HG03097 (cell line): Measurements from ENCODE around the gene UTS2.

Experiments
- ATAC-seq: cut with Tn5 transposase; IDR thresholded peaks from one replicate; pipeline ENCODE4 v1.9.1; 2021; ENCODE audit not compliant: unreplicated experiment, low FRiP score

UTS2 gene, protein sequence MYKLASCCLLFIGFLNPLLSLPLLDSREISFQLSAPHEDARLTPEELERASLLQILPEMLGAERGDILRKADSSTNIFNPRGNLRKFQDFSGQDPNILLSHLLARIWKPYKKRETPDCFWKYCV

DNA sequence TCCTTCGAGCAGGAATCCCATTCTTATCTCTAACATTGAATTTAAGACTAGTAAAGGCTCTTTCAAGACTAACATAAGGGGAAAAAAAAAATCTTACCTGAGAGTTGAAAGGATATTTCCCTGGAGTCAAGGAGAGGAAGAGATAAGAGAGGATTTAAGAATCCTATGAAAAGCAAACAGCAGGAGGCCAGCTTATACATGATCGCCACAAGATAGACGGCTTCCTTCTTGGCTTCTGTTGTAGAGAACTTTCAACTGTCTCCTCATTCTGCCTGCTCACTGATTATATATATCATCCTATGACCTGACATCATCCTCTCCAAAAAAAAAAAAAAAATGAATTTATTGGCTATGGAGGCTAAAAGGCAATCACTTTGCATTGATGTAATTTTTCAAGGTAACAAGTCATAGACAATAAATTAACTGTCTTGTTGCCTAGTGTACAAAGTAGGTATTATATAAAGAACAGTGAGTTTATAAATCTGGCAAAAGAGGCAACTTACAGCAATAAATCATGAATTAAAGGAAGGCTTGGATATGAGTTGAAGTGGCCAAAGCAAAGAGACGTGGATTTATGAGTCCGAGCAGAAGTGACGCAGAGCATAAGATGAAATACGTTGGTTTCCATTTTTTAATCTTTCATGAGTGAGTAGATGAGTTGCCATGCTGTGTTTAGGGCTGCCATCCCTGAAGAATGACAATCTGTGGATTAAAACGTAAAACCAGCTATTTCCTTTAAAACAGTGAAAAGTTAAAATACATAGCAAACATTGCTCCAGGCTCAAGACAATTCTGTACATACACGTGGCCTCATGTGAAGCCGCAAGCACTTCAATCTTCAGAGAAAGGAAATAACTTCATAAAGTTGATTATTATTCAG, at the start of gene UTS2:
Gene UTS2, minus strand, starts transcription at position 262 of the 880 bp plus-strand sequence. Its CDS starts 62 bp downstream, at position 200.
- ATAC-seq, result no peak

DNA sequence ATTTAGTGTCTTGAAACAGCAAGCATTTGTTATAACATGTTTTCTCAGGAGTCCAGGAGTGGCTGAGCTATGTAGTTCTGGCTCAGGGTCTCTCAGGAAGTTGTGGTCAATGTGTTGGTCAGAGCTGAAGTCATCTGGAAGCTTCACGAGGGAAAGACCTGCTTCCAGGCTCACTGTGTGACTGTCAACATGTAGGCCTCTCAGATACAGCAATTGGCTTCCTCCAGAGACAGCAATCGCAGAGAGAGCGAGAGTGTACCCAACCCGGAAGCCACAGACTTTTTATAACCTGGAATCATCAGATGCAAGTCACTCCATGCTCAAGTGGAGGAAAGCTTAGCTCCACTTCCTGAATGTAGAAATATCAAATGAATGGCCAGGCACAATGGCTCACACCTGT, 46.9 kb upstream of the UTS2 start:
- ATAC-seq, result no peak

GRCh38 chr1:7898962-7899361, 46.1 kb upstream of the UTS2 start:
- ATAC-seq, result no peak

GRCh38 chr1:7896994-7897393, 44.1 kb upstream of the UTS2 start:
- ATAC-seq, result no peak

GRCh38 chr1:7893529-7894180, 40.8 kb upstream of the UTS2 start:
- no peak for ATAC-seq

DNA sequence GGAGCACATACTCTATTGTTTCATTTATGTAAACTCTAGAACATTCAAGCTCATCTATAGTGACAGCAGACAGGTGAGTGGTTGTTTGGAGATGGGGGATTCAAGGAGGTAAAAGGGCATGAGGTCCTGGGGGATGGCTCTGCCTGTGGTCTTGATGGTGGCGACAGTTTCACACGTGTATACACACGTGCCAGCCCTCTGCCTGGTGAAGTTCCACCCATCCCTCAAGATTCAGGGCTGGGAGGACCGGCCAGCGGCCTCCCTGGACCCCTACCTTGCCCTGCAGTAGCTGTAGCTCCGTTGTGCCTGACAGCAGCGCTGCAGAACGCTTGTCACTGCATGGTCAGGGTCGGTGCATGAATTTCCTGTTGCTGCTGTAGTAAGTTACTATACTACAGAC, 38.9 kb upstream of the UTS2 start:
- ATAC-seq, result no peak

DNA sequence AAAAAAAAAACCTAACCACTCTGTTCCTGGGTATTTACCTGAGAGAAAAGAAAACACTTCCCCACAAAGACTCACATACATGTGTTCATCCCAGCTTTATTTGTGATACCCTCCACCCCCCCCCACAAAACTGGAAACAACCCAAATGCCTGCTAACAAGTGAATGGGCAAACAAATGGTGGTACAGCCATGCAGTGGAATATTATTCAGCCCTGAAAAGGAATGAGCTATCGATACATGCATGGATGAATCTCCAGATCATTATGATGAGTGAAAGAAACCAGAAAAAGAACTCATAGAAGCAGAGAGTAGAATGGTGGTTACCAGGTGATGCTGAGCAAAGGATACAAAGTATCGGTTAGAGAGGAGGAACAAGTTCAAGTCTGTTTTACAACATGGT, 38.0 kb upstream of the UTS2 start:
- no peak for ATAC-seq

DNA sequence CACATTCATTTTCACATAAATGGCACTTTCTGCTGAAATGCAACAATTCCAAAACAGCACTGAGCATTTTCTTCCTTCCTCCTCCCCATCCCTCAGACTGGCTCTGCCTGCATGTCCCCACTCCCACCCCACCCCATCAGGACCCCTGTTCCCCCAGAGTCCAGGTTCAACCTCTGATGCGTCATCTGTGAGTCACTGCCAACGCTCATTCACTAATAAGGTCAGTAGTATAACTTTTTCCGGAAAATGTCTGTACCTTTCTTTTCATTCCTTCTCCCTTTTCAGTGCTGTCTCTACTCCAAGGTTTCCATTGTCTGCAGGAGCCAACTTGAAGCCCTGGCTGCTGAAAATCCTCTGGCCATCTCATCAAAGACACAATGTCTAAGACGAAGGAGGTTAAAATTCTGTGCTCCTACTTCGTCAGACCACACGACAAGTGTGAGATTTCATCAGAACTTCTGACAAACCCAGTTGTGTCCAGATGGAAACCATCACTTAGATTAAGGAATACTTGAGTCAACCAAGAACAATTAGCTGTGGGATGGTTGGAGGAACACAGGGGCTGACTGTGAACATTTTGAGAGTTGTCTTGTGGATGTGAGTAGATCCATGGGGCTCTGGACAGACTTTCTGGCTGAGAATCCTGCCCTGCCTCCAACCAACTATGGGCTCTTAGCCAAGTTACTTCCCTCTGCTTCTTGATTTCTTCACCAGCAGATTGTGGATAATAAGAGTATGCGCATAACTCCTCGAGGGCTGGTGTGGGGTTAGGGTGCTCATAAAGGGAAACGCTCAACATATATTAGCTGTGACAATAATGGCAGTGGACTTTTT, 35.6 kb upstream of the UTS2 start:
- no peak for ATAC-seq

GRCh38 chr1:7886405-7886745, 33.5 kb upstream of the UTS2 start:
- ATAC-seq, result no peak

DNA sequence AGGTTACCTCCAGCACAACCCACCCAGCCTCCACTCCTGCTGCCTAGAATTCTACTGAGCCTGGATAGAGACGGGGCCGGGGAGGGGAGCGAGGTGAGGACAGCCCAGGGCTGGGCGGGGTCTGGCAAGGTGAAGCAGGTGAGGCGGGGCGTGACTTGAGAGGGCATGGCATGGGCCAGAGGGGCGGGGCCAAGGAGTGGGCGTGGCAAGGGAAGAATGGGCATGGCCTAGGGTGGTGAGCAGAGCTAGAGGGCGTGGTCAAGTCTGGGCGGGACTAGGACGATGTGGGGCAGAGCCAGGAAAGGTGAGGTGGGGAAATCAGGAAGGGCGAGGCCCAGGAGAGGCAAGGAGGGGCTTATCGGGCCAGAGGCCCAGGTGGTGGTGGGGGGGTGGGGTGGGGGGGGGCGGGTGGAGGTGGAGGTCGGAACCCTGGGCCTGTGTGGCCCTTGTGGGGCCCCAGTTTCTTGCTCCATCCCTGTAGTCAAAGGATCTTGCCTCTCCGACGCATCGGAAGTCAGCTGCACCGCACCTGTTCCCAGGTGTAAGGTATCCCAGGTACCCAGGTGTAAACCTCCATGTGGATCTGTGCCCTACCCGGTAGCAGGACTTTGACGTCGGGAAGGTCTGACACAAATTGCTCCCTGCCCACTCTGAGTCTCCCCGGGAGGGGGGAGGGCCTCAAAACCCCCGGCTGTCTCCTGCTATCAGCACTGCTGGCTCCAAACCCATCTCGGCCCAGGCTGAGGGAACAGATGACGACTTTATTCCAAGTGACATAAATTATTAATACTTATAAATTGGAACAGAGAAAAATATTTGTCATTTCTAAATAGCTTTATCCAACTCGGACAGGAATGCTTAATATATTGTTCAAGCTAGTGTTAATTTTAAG, 32.9 kb upstream of the UTS2 start:
- no peak for ATAC-seq

- no peak for ATAC-seq
Observed at GRCh38 chr1:7884757-7885156, 31.9 kb upstream of the UTS2 start.

- no peak for ATAC-seq
Observed at GRCh38 chr1:7879228-7879627, 26.4 kb upstream of the UTS2 start.

DNA sequence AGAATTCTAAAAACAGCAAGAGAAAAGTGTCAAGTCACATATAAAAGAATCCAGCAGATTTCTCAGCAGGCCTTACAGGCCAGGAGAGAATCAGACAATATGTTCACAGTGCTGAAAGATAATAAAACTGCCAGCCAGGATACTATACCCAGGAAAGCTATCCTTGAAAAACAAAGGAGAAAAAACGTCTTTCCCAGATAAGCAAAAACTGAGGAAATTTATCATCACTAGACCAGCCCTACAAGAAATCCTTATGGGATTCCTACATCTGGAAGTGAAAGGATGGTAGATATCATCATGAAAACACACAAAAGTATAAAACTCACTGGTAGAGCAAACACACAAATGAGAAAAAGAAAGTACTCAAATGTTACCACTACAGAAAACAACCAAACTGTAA, 25.2 kb upstream of the UTS2 start:
- ATAC-seq, result no peak

DNA sequence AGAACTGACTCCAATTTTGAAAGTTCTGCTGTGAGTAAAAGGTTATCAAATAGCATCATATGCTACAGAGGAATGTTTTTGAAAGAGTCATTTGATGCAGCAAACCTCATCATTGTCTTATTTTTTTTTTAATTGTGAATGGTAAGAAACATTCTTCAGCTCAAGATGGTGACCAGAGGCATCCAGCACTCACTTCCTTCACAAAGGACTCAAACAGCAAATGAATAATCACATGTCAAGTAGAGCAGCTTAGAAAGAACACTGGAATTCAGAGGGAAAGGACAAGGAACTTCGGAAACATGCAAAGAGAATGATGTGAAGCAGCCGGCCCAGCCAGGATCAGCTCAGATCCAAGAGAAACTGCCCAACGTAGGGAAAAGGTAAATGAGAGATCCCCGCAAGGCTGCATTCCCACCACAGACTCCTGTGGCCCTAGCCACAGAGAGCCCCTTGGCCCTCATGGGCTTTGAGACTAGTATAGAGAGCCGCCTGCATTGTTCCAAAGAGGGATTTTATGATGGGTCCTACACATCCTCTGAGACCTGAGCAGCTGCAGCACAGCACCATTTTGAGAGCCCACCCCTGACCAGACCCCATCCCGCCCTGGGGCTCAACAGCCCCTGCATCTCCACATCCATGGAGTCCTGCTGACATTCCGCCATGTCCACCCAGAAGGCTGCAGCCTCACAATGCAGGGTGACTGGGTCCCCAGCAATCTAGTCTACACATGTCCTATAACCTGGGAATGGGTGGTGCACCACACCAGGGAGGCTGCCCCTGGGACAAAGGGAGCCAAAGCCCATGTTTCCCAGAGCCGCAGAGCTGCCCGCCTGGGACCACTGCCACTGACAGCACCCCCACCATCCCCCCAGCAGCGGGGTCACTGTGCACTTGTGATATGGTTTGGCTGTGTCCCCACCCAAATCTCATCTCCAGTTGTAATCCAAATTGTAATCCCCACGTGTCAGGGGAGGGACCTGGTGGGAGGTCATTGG, 21.2 kb upstream of the UTS2 start:
- no peak for ATAC-seq

DNA sequence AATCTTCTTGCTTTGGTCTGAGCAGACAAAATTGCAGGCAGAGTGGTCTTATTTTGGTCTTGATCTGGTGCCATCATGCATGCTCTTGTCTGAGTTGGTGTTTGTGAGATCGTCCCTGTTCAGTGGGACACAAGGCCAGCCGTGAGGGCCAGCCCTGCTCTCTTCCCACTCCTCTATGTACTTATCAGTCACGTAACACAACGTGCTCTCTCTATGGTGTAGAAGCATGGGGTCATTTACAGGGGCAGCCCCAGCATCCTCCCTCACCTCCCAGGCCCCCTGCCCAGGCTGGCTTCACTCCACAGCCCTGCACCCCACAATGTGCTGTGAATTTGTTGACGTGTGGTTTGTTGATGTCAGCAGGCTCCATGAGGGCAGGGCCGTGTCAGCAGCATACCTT, 18.3 kb upstream of the UTS2 start:
- ATAC-seq, result no peak

- no peak for ATAC-seq
Observed at GRCh38 chr1:7869136-7869920, 16.5 kb upstream of the UTS2 start.

DNA sequence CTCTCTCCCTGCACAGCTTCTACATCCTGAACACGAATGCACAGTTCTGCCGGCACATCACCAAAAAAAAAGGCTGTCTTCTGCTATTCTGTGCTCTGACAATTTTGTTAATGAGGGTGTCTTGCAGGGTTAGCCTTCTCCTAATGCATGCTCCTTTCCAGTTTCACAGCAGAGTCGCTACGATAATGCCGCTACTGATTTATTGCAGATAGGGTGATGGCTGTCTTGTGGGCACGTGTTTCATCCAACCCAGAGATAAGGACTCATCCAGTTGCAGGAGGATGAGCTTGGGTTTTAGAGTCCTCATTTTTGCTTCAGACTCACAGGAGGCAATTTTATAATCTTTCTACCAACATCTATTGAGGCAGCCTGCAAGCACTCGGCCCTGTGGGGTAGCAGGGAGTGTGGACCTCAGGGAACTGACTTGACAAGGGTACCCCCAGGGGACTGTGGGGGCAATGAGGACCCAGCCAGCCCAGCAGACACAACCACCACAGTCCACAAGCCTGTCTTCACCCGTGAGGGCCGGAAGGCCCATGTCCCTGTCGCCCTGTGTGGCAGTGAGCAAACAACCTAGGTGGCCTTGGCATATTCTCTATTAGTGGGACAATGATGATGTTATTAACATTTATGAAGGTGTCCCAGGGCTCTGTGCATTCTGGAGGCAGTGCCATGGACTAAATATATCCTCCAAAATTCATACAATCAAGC, 15.4 kb upstream of the UTS2 start:
- ATAC-seq, result no peak

DNA sequence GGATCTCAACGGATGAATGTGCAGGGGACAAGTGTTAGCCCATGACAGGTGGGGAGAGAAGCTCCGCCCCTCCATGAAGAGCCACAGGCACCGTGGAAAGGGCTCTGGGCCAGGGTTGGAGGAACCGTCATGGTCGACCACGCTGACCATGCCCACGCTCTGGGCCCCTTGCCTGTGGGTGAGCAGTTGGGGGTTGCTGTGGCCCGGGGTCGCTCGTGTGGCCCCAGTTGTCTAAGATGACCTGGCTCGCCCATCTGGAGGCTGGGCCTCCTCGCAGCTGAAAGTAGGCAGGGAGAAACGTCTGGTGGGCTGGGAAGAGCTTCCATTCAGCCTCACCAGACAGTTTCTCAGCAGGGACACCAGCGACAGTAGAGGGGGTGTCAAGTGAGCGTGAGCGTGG, 13.1 kb upstream of the UTS2 start:
- no peak for ATAC-seq
